GM23248 (cell line): ENCODE results near the gene ZNF771. TPM values are rescaled to one million over a fixed set of nuclear protein-coding genes. Genes with fewer than 3 reads are reported as not detected.

Experiments used
- DNase-seq: peaks from one replicate; pipeline ENCODE4 v3.0.0-alpha.2; 2015
- H2AFZ ChIP-seq: fragments of 200-600 bp; sonication (generic); 2 replicates; pipeline ENCODE4 v1.6.1; 2016; ENCODE audit warnings: antibody characterized with exemption
- H3F3A ChIP-seq: fragments of 200-600 bp; sonication (generic); 2 replicates; pipeline ENCODE4 v1.6.1; 2016; ENCODE audit warnings: mild to moderate bottlenecking, antibody characterized with exemption, mixed run types; ENCODE audit not compliant: insufficient read depth
- H3K27ac ChIP-seq: fragments of 200-600 bp; sonication (generic); 2 replicates; pipeline ENCODE4 v1.5.1; 2016; ENCODE audit warnings: mild to moderate bottlenecking
- H3K27me3 ChIP-seq: fragments of 200-600 bp; sonication (generic); replicated peaks from 2 replicates; pipeline ENCODE4 v1.6.1; 2016; ENCODE audit warnings: mild to moderate bottlenecking; ENCODE audit not compliant: insufficient read depth
- H3K36me3 ChIP-seq: fragments of 200-600 bp; sonication (generic); 2 replicates; pipeline ENCODE4 v1.6.1; 2016; ENCODE audit warnings: low read depth, mild to moderate bottlenecking
- H3K4me1 ChIP-seq: fragments of 200-600 bp; sonication (generic); 2 replicates; pipeline ENCODE4 v1.6.1; 2016; ENCODE audit warnings: mild to moderate bottlenecking; ENCODE audit not compliant: insufficient read depth
- H3K4me2 ChIP-seq: fragments of 200-600 bp; sonication (generic); one replicate; pipeline ENCODE4 v1.6.1; 2016; ENCODE audit warnings: mild to moderate bottlenecking; ENCODE audit not compliant: unreplicated experiment
- H3K4me3 ChIP-seq: fragments of 200-600 bp; sonication (generic); 2 replicates; pipeline ENCODE4 v1.5.1; 2016; ENCODE audit warnings: mild to moderate bottlenecking
- H3K79me2 ChIP-seq: fragments of 200-600 bp; sonication (generic); 2 replicates; pipeline ENCODE4 v1.6.1; 2016; ENCODE audit warnings: mild to moderate bottlenecking; ENCODE audit not compliant: insufficient read depth
- H3K9ac ChIP-seq: fragments of 200-600 bp; sonication (generic); 2 replicates; pipeline ENCODE4 v1.6.1; 2016; ENCODE audit warnings: mild to moderate bottlenecking
- H3K9me2 ChIP-seq: fragments of 200-600 bp; sonication (generic); 2 replicates; pipeline ENCODE4 v1.6.1; 2016; ENCODE audit warnings: mixed run types, mild to moderate bottlenecking, moderate library complexity; ENCODE audit not compliant: insufficient read depth
- H3K9me3 ChIP-seq: fragments of 200-600 bp; sonication (generic); one replicate; pipeline ENCODE4 v1.6.1; 2017; ENCODE audit warnings: low read depth
- H4K20me1 ChIP-seq: fragments of 200-600 bp; sonication (generic); 2 replicates; pipeline ENCODE4 v1.6.0; 2016; ENCODE audit not compliant: insufficient read depth
- EZH2 ChIP-seq: fragments of 200-600 bp; sonication (generic); IDR thresholded peaks from 2 replicates; pipeline ENCODE4 v1.6.1; 2018; ENCODE audit warnings: antibody characterized with exemption, mild to moderate bottlenecking; ENCODE audit not compliant: insufficient read depth, poor library complexity, severe bottlenecking
- EZH2phosphoT487 ChIP-seq: fragments of 200-600 bp; sonication (generic); IDR thresholded peaks from 2 replicates; pipeline ENCODE4 v1.6.1; 2018; ENCODE audit warnings: antibody characterized with exemption, moderate library complexity, mild to moderate bottlenecking, low read depth; ENCODE audit not compliant: insufficient read depth
- WGBS, 2 experiments: methylation state at CpG; one replicate each; pipeline ENCODE4 v1.1.6; 2015 to 2017; ENCODE audit warnings: low lambda C conversion rate in 2 of 2, low coverage in 1 of 2; ENCODE audit errors: missing lambda C conversion rate in 2 of 2; 5-methylcytosine and 5-hydroxymethylcytosine counted together
- in situ Hi-C: fragments of 300-500 bp; cut with MboI; formaldehyde crosslinking; loops from 2 replicates; pipeline ENCODE4 v1.15.0; 2020
- polyA plus RNA-seq: library from polyadenylated mRNA; unstranded; fragments of >200 nt; fragmentation: Nextera tagmentation; extraction: Ambion mirVana; gene quantifications from 2 replicates; pipeline ENCODE4 v1.2.1, GENCODE V29; 2016
- total RNA-seq: library from RNA; depleted of rRNA; stranded (reverse); fragments of >200 nt; shearing (Covaris generic); gene quantifications from 2 replicates; pipeline ENCODE4 v1.2.3, GENCODE V29; 2014

The ZNF771 gene
- total and polyA plus RNA-seq, 2 experiments from 2014 or later, result 17.6 to 20.1 TPM

DNA sequence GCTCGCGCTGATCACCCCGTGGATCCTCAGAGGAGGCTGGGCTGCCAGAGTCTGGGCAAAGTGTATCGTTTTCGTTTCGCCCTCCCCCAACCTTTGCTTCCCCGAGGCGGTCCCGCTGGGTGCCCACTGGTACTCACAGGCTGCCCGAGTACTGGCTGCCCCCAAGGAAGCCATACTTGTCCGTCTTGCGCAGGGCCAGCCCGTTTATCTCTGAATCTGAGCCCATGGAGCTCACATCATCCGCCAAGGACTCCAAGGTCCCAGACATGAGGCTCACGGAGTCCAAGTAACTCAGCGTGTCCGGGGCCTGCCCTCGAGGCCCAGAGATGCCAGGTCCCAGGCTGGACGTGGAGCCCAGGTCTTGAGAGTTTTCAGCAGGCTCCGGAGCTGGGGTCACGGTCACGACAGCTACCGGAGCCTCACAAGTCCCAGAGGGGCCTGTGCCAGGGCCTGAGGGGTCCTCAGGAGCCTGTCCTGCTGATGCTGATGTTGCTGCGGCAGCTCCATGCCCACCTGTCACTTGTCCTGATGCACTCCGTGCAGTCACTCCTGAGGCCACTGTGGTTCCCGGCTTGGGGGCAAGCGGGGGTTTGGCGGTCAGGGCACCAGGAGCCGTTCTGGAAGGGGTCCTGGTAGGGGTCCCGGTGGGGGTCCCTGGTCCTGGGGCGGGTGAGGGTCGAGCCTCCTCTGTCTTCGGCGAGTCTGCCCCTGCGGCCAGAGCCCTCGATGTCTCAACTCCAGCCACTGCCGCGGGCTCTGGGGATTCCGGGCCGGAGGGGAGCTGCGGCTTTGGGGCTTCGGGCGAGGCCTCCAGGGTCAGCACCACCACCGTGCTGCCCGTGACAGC lies 38.1 kb upstream of the ZNF771 start:
- H3K9me3 ChIP-seq, result no peaks in the 10 kb centered on the region
- peaks cover 10% of the 10 kb centered on the region; the same call in 1 of the 2 replicates for H3F3A ChIP-seq
- no peaks in the 10 kb centered on the region for H3K9me2 ChIP-seq
- peaks cover 56% of the 10 kb centered on the region for H3K79me2 ChIP-seq
- peak overlapping the region; percentile 94 for H3K4me3 ChIP-seq
- no peak overlapping the region for H2AFZ ChIP-seq
- H3K4me1 ChIP-seq, result peaks cover 23% of the 10 kb centered on the region
- H3K9ac ChIP-seq, result peak overlapping the region; percentile 80
- no peaks in the 10 kb centered on the region; the same call in 1 of the 2 replicates for H4K20me1 ChIP-seq
- in situ Hi-C loops, result no loop called here
- WGBS, 2 experiments, result 0 to 3% methylated on average over 26 to 28 of the region's 45 CpGs
- peak overlapping the region; percentile 71 for H3K27ac ChIP-seq
- H3K4me2 ChIP-seq, result peak overlapping the region; percentile 100
- H3K27me3 ChIP-seq, result no peaks in the 10 kb centered on the region
- DNase-seq, result peak; percentile 54
- no peak for TF ChIP-seq EZH2phosphoT487
- no peak for TF ChIP-seq EZH2
- H3K36me3 ChIP-seq, result no peaks in the 10 kb centered on the region; the same call in 1 of the 2 replicates

DNA sequence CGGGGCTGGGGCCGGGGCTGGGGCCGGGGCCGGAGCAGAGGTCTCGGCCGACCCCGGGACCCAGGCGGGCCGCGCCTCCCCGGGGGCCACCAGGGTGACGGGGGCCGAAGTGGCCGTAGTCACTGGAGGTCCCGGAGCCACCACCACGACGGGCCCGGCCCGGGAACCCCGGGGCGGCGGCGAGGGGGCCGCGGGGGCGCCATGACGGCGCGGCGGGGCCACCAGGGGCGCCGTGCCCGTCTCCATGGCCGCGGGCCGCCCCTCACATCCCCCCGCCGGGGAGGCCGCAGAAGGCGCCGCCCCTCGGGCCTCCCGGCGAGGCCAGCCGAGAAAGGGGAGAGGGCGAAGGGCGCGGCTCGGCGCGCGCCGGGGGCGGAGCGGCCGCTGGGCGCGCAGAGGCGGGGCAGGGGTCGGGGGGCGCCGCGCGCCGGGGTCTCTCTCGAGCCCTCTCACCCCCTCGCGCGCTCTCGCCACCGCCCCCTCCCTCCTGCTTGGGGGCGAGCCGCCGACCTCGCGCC lies 37.4 kb upstream of the ZNF771 start:
- Histone ChIP-seq H3K9me2 (no peaks in the 10 kb centered on the region), H3K4me2 (peak overlapping the region; percentile 100), H3K4me3 (peak overlapping the region; percentile 94), H3K27ac (peak overlapping the region; percentile 71), H2AFZ (no peak overlapping the region), H3K9me3 (no peaks in the 10 kb centered on the region), H3K9ac (peak overlapping the region; percentile 80), H4K20me1 (no peaks in the 10 kb centered on the region; the same call in 1 of the 2 replicates), H3K79me2 (peaks cover 49% of the 10 kb centered on the region), H3K27me3 (no peaks in the 10 kb centered on the region), H3K4me1 (peaks cover 23% of the 10 kb centered on the region), H3F3A (peaks cover 10% of the 10 kb centered on the region; the same call in 1 of the 2 replicates), H3K36me3 (no peaks in the 10 kb centered on the region; the same call in 1 of the 2 replicates)
- in situ Hi-C loops, result no loop called here
- WGBS, 2 experiments, result 2% methylated on average over 48 of the region's 76 CpGs; no CpG with 5 or more reads in 1 of the 2 experiments
- DNase-seq, result no peak
- no peak for TF ChIP-seq EZH2
- no peak for TF ChIP-seq EZH2phosphoT487

DNA sequence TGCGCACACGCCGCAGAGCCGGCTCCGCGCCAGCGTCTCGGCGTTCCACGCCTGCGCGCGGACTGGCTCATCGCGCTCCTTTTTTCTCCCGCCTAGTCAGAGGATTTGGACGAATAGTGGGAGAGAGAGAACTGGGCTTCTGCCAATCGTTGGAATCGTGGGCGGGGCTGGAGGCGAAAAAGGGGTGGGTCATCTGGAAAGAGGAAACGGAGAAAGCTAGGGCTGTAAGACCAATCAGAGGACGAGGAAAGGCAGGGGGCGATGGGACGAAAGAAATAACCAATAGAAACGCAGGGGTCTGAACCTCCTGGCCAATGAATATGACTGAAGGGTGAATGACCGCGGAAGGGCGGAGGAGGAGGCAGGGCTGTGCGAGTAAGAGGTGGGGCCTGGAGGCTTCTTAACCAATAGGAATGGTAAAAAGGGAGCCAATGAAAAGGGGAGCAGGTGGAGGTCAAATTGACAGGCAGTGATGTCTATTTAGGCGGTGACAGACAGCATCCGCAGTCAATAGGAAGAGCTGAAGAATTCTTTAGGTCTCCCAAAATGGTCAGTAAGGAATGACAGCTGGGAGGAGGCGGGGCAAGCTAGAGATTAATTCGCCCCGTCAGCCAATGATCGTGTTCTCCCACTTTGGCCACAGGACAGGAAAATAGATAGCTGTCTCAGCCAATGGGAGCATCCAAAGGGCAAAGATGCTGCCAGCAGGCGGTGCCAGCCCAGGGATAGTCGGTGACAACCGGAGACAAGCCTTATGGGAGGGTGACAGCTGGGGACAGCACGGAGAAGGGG lies 36.8 kb upstream of the ZNF771 start, which contains the start of gene TBC1D10B:
TBC1D10B (minus strand) TSS at position 39 of the 792 bp plus-strand sequence. CDS start 311 bp downstream, outside the sequence.
- Histone ChIP-seq H3K36me3 (no peaks in the 10 kb centered on the region; the same call in 1 of the 2 replicates), H3K27me3 (no peaks in the 10 kb centered on the region), H2AFZ (peak within 1 kb of the TSS; percentile 77), H3F3A (peaks cover 10% of the 10 kb centered on the region; the same call in 1 of the 2 replicates), H3K27ac (peak within 1 kb of the TSS; percentile 71), H3K4me2 (peak within 1 kb of the TSS; percentile 100), H4K20me1 (no peaks in the 10 kb centered on the region; the same call in 1 of the 2 replicates), H3K4me3 (peak within 1 kb of the TSS; percentile 94), H3K9me3 (no peaks in the 10 kb centered on the region), H3K79me2 (peaks cover 42% of the 10 kb centered on the region), H3K9me2 (no peaks in the 10 kb centered on the region), H3K4me1 (peaks cover 23% of the 10 kb centered on the region), H3K9ac (peak within 1 kb of the TSS; percentile 80)
- DNase-seq, result peak; percentile 99
- TF ChIP-seq EZH2phosphoT487, result no peak
- TF ChIP-seq EZH2, result no peak
- WGBS, 2 experiments, result 0 to 1% methylated on average over 30 to 40 of the region's 40 CpGs
- in situ Hi-C loops, result no loop called here
